PC-3 (cell line): ENCODE measurements around the gene SEPTIN1. TPM values are rescaled to one million over a fixed set of nuclear protein-coding genes. Genes with fewer than 3 reads are reported as not detected.
"Not testable (repeated sequence)": the region's sequence is repeated elsewhere in the genome, so short reads cannot be mapped to it uniquely, and the experiment has no call there.

Source experiments
- ATAC-seq: fragments of 200-7000 bp; cut with Tn5 transposase; 2 replicates; pipeline ENCODE4 v1.9.1; 2020; ENCODE audit warnings: mild to moderate bottlenecking, moderate library complexity
- BruUV-seq: library from RNA; stranded (reverse); fragments of 400-500 nt; replicated peaks from 2 replicates; lab custom pipeline; 2021; lab: Mats Ljungman, UMichigan
- CTCF ChIA-PET: fragments of 300-600 bp; sonication (Branson Sonifier 250); formaldehyde crosslinking; loops from one replicate; lab custom pipeline; 2022; ENCODE audit warnings: antibody characterized with exemption; lab: Charles Lee
- POLR2A ChIA-PET: fragments of 300-600 bp; sonication (Branson Sonifier 250); formaldehyde crosslinking; loops from one replicate; lab custom pipeline; 2022; ENCODE audit warnings: antibody characterized with exemption; ENCODE audit not compliant: unreplicated experiment; lab: Charles Lee
- DNase-seq: peaks from one replicate; pipeline ENCODE4 v3.0.0-alpha.2; 2015
- H2AFZ ChIP-seq: fragments of 300-600 bp; sonication (generic); 2 replicates; pipeline ENCODE4 v1.6.0; 2016; ENCODE audit warnings: antibody characterized with exemption, low read length
- H3F3A ChIP-seq: fragments of 300-600 bp; sonication (generic); one replicate; pipeline ENCODE4 v1.6.0; 2017; ENCODE audit warnings: antibody characterized with exemption, low read length, control low read depth, mild to moderate bottlenecking; ENCODE audit not compliant: unreplicated experiment
- H3K27ac ChIP-seq: fragments of 300-600 bp; sonication (generic); 2 replicates; pipeline ENCODE4 v1.5.1; 2016; ENCODE audit warnings: mild to moderate bottlenecking, low read length
- H3K27me3 ChIP-seq: fragments of 300-600 bp; sonication (generic); 2 replicates; pipeline ENCODE4 v1.6.1; 2016; ENCODE audit warnings: low read length, mixed read lengths
- H3K36me3 ChIP-seq: fragments of 300-600 bp; sonication (generic); 2 replicates; pipeline ENCODE4 v1.6.1; 2016; ENCODE audit warnings: low read depth, mixed run types, low read length, mixed read lengths
- H3K4me1 ChIP-seq: fragments of 300-600 bp; sonication (generic); 2 replicates; pipeline ENCODE4 v1.5.1; 2016; ENCODE audit warnings: low read length; ENCODE audit not compliant: insufficient read depth
- H3K4me2 ChIP-seq: fragments of 300-600 bp; sonication (generic); 2 replicates; pipeline ENCODE4 v1.6.0; 2016; ENCODE audit warnings: low read length
- H3K4me3 ChIP-seq: fragments of 300-600 bp; sonication (generic); 2 replicates; pipeline ENCODE4 v1.5.1; 2016; ENCODE audit warnings: mild to moderate bottlenecking, low read length, mixed read lengths
- H3K79me2 ChIP-seq: fragments of 300-600 bp; sonication (generic); 2 replicates; pipeline ENCODE4 v1.6.1; 2017; ENCODE audit warnings: low read length, mixed read lengths
- H3K9ac ChIP-seq: fragments of 300-600 bp; sonication (generic); 2 replicates; pipeline ENCODE4 v1.6.0; 2016; ENCODE audit warnings: mild to moderate bottlenecking, low read length
- H3K9me2 ChIP-seq: fragments of 300-600 bp; sonication (generic); replicated peaks from 2 replicates; pipeline ENCODE4 v1.6.1; 2016; ENCODE audit warnings: mixed run types, low read length, mixed read lengths
- H3K9me3 ChIP-seq: fragments of 300-600 bp; sonication (generic); 2 replicates; pipeline ENCODE4 v1.6.1; 2016; ENCODE audit warnings: low read length, mixed read lengths
- H4K20me1 ChIP-seq: fragments of 300-600 bp; sonication (generic); 2 replicates; pipeline ENCODE4 v1.6.1; 2016; ENCODE audit warnings: low read length, mixed read lengths
- EZH2 ChIP-seq: fragments of 300-600 bp; sonication (generic); IDR thresholded peaks from one replicate; pipeline ENCODE4 v1.6.1; 2017; ENCODE audit warnings: antibody characterized with exemption, mild to moderate bottlenecking, low read length; ENCODE audit not compliant: unreplicated experiment
- EZH2phosphoT487 ChIP-seq: fragments of 300-600 bp; sonication (generic); IDR thresholded peaks from 2 replicates; pipeline ENCODE4 v1.6.1; 2018; ENCODE audit warnings: mild to moderate bottlenecking, antibody characterized with exemption, low read length, borderline replicate concordance
- intact Hi-C: fragments of 100-400 bp; cut with micrococcal nuclease; formaldehyde crosslinking; loops from 2 replicates; pipeline ENCODE4 v1.9.0; 2023
- total RNA-seq: library from RNA; depleted of rRNA; stranded (reverse); fragments of >200 nt; gene quantifications from 2 replicates; pipeline ENCODE4 v1.2.3, GENCODE V29; 2014
- TF ChIP-seq, protein P1 (sequence below): fragments of 300-600 bp; sonication (generic); conservative IDR thresholded peaks from 2 replicates; pipeline ENCODE4 v1.5.1; 2017; ENCODE audit warnings: antibody characterized with exemption, low read depth, mild to moderate bottlenecking, low read length

Gene SEPTIN1
- total RNA-seq, 1 experiment from 2014 or later = 0.55 TPM

- Histone ChIP-seq H3K4me1 (no peaks in the 10 kb centered on the region), H3K4me2 (no peak overlapping the region), H3K79me2 (no peaks in the 10 kb centered on the region), H3K9me3 (no peaks in the 10 kb centered on the region), H4K20me1 (no peaks in the 10 kb centered on the region), H3K27ac (no peak overlapping the region), H3K27me3 (no peaks in the 10 kb centered on the region), H2AFZ (no peak overlapping the region), H3K36me3 (peaks cover 9% of the 10 kb centered on the region; the same call in 1 of the 2 replicates), H3F3A (no peaks in the 10 kb centered on the region), H3K4me3 (no peak overlapping the region), H3K9me2 (no peaks in the 10 kb centered on the region), H3K9ac (no peak overlapping the region)
- ChIA-PET CTCF (no interaction called here), POLR2A (no interaction called here)
- TF ChIP-seq, protein P1, sequence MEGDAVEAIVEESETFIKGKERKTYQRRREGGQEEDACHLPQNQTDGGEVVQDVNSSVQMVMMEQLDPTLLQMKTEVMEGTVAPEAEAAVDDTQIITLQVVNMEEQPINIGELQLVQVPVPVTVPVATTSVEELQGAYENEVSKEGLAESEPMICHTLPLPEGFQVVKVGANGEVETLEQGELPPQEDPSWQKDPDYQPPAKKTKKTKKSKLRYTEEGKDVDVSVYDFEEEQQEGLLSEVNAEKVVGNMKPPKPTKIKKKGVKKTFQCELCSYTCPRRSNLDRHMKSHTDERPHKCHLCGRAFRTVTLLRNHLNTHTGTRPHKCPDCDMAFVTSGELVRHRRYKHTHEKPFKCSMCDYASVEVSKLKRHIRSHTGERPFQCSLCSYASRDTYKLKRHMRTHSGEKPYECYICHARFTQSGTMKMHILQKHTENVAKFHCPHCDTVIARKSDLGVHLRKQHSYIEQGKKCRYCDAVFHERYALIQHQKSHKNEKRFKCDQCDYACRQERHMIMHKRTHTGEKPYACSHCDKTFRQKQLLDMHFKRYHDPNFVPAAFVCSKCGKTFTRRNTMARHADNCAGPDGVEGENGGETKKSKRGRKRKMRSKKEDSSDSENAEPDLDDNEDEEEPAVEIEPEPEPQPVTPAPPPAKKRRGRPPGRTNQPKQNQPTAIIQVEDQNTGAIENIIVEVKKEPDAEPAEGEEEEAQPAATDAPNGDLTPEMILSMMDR = no peak
- TF ChIP-seq EZH2 (no peak), EZH2phosphoT487 (no peak)
- ATAC-seq (no peak), DNase-seq (no peak)
- no TSS peak for BruUV-seq
- intact Hi-C loops = no loop called here
These were observed 36.1 kb downstream of the SEPTIN1 start for GRCh38 chr16:30346286-30346685.

- H2AFZ ChIP-seq, H3K9ac ChIP-seq, H3K4me1 ChIP-seq, BruUV-seq, H3K4me3 ChIP-seq, H3K4me2 ChIP-seq, H3K79me2 ChIP-seq, ATAC-seq, H3K27ac ChIP-seq, DNase-seq, CTCF ChIA-PET, H3F3A ChIP-seq, H4K20me1 ChIP-seq, POLR2A ChIA-PET, H3K9me3 ChIP-seq, H3K9me2 ChIP-seq, intact Hi-C loops, H3K27me3 ChIP-seq, H3K36me3 ChIP-seq: not testable (repeated sequence)
These were observed 38.9 kb downstream of the SEPTIN1 start for GRCh38 chr16:30343491-30343820.

DNA sequence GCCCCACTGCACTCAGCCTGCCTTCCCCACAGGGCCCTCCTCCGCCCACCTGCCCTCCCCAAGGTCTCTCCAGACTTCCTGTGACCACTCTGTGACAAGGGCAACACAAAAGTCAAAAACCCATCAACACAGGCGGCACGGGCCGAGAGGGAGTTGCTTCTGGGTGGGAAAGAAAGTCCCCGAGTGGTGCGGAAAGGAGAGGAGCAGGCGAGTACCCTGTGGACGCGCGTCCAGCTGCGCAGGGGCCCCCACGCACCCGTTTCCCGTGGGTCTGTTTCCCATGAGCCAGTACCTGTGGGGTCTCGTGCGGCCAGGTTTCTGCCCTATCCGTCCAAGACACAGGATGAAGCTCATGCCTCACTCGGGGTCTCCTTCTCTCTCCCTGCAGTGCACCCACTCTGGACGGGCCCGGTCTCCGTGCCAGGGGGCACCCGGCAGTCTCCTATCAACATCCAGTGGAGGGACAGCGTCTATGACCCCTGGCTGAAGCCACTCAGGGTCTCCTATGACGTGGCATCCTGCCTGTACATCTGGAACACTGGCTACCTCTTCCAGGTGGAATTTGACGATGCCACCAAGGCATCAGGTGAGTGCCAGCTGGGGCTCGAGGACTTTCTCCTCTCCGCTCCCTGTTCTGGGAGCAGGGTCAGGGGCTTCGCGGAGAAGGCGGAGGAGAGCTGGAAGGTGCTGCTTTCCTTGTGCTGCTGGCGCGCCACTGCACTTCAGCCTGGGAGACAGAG is 39.4 kb downstream of the SEPTIN1 start:
- POLR2A ChIA-PET = no interaction called here
- no peak for ATAC-seq
- Histone ChIP-seq H3K27me3 (no peaks in the 10 kb centered on the region), H3K9me2 (no peaks in the 10 kb centered on the region), H2AFZ (no peak overlapping the region), H3K36me3 (no peaks in the 10 kb centered on the region), H3F3A (no peaks in the 10 kb centered on the region), H3K4me3 (no peak overlapping the region), H3K4me1 (no peaks in the 10 kb centered on the region), H3K4me2 (no peak overlapping the region), H3K79me2 (no peaks in the 10 kb centered on the region), H4K20me1 (no peaks in the 10 kb centered on the region), H3K27ac (no peak overlapping the region), H3K9me3 (no peaks in the 10 kb centered on the region), H3K9ac (no peak overlapping the region)
- BruUV-seq = no TSS peak
- intact Hi-C loops = no loop called here
- CTCF ChIA-PET = no interaction called here
- TF ChIP-seq EZH2phosphoT487 (no peak), EZH2 (no peak)
- TF ChIP-seq, protein P1 = no peak
- DNase-seq = no peak

- CTCF ChIA-PET = interaction anchor here (0.6 kb wide), 1 partner anchor 66 kb away, joined by 4 read pairs; the partner anchor contains the start of gene ZNF771
- H3K4me1 ChIP-seq, H2AFZ ChIP-seq, H3K4me3 ChIP-seq, H3K9ac ChIP-seq, H3K27me3 ChIP-seq, DNase-seq, H3F3A ChIP-seq, H4K20me1 ChIP-seq, H3K79me2 ChIP-seq, BruUV-seq, H3K9me2 ChIP-seq, H3K27ac ChIP-seq, ATAC-seq, POLR2A ChIA-PET, intact Hi-C loops, H3K9me3 ChIP-seq, H3K36me3 ChIP-seq, H3K4me2 ChIP-seq: not testable (repeated sequence)
These were observed 40.4 kb downstream of the SEPTIN1 start for GRCh38 chr16:30341971-30342370.
